HepG2 (cell line): ENCODE results near the gene NDUFS2. TPM values are rescaled to one million over a fixed set of nuclear protein-coding genes. Genes with fewer than 3 reads are reported as not detected.

ENCODE experiments used
- ATAC-seq: fragments of 200-7000 bp; cut with Tn5 transposase; 3 replicates; pipeline ENCODE4 v1.9.1; 2020; ENCODE audit warnings: mild to moderate bottlenecking, moderate library complexity
- BruUV-seq: library from RNA; stranded (reverse); fragments of 400-500 nt; replicated peaks from 2 replicates; lab custom pipeline; 2021; lab: Mats Ljungman, UMichigan
- CTCF ChIA-PET: fragments of 300-600 bp; formaldehyde crosslinking; extraction: SDS; loops from one replicate; lab custom pipeline; 2021; ENCODE audit warnings: low total read pairs, inconsistent platforms, low intra/inter-chr PET ratio; lab: Yijun Ruan, JAX
- POLR2A ChIA-PET: fragments of 350-600 bp; sonication (Branson Sonifier 250); formaldehyde crosslinking; loops from one replicate; lab custom pipeline; 2020; ENCODE audit warnings: antibody characterized with exemption, inconsistent platforms; lab: Yijun Ruan, JAX
- DNase-seq: peaks from one replicate; pipeline ENCODE4 v3.0.0-alpha.2; 2015; ENCODE audit warnings: low spot score
- FAIRE-seq: peaks from 3 replicates; lab custom pipeline; 2011; peaks lifted over from hg19 to GRCh38; lab: Jason Lieb, UNC
- H2AFZ ChIP-seq: one replicate; pipeline ENCODE4 v1.6.1; 2011; ENCODE audit warnings: low read length, inconsistent platforms
- H3K27ac ChIP-seq: fragments of 300-600 bp; 3 replicates; pipeline ENCODE4 v1.8.0; 2011; ENCODE audit warnings: mixed run types, mild to moderate bottlenecking, mixed read lengths, low read length, inconsistent platforms; ENCODE audit not compliant: insufficient read depth; ENCODE audit errors: extremely low read length
- H3K27me3 ChIP-seq, 2 experiments: fragments of 200-600 bp in 1 of 2; 2 replicates in 1 of 2; 3 replicates in 1 of 2; pipeline versions ENCODE4 v1.6.0 to v1.8.0; 2011; ENCODE audit warnings: low read length in 2 of 2, mild to moderate bottlenecking in 2 of 2, moderate library complexity in 2 of 2, inconsistent platforms in 1 of 2; ENCODE audit not compliant: insufficient read depth in 2 of 2, control insufficient read depth in 1 of 2
- H3K36me3 ChIP-seq, 2 experiments: fragments of 200-600 bp in 1 of 2; replicated peaks in 1 of 2; 2 replicates in 1 of 2; 3 replicates in 1 of 2; pipeline versions ENCODE4 v1.5.1 to v1.8.0; 2011; ENCODE audit warnings: low read length in 2 of 2, inconsistent platforms in 1 of 2; ENCODE audit not compliant: insufficient read depth in 2 of 2, control insufficient read depth in 1 of 2
- H3K4me1 ChIP-seq: 2 replicates; pipeline ENCODE4 v1.5.1; 2012; ENCODE audit warnings: low read length, inconsistent platforms; ENCODE audit not compliant: insufficient read depth
- H3K4me2 ChIP-seq: 2 replicates; pipeline ENCODE4 v1.6.0; 2011; ENCODE audit warnings: low read depth, low read length, inconsistent platforms
- H3K4me3 ChIP-seq, 3 experiments: fragments of 200-600 bp in 1 of 3; sonication (generic), shearing (Covaris generic) in 1 of 3; replicated peaks in 1 of 3; 2 replicates each; pipeline ENCODE4 v1.5.1; 2011 to 2016; ENCODE audit warnings: low read length in 3 of 3, inconsistent platforms in 2 of 3, low read depth in 2 of 3, mild to moderate bottlenecking in 2 of 3, control low read depth in 1 of 3, mixed read lengths in 1 of 3; ENCODE audit not compliant: insufficient read depth in 1 of 3
- H3K79me2 ChIP-seq: one replicate; pipeline ENCODE4 v1.6.1; 2011; ENCODE audit warnings: low read length, inconsistent platforms; ENCODE audit not compliant: insufficient read depth
- H3K9ac ChIP-seq: 2 replicates; pipeline ENCODE4 v1.6.0; 2011; ENCODE audit warnings: mild to moderate bottlenecking, low read depth, low read length, inconsistent platforms; ENCODE audit not compliant: insufficient read depth
- H3K9me3 ChIP-seq: 2 replicates; pipeline ENCODE4 v1.5.1; 2012; ENCODE audit warnings: mild to moderate bottlenecking, low read length
- H4K20me1 ChIP-seq: 2 replicates; pipeline ENCODE4 v1.6.0; 2011; ENCODE audit warnings: inconsistent platforms, mild to moderate bottlenecking, low read length, moderate library complexity; ENCODE audit not compliant: insufficient read depth
- CERS6 ChIP-seq: sonication (generic); formaldehyde crosslinking; IDR thresholded peaks from 2 replicates; pipeline ENCODE4 v1.5.0; 2020; ENCODE audit warnings: missing genetic modification reagents
- FOXK2 ChIP-seq: fragments of 450-650 bp; IDR thresholded peaks from 2 replicates; pipeline ENCODE4 v1.6.1; 2016
- GABPA ChIP-seq, 2 experiments: IDR thresholded peaks; 2 replicates each; pipeline ENCODE4 v1.6.1; 2011 to 2016; ENCODE audit warnings: low read depth in 2 of 2, low read length in 1 of 2, missing biosample characterization in 1 of 2, missing genetic modification characterization in 1 of 2
- GFI1 ChIP-seq: sonication (generic); formaldehyde crosslinking; IDR thresholded peaks from 2 replicates; pipeline ENCODE4 v1.5.0; 2020; ENCODE audit warnings: missing genetic modification reagents, mild to moderate bottlenecking, borderline replicate concordance
- MAF1 ChIP-seq: sonication (generic); formaldehyde crosslinking; IDR thresholded peaks from 2 replicates; pipeline ENCODE4 v1.5.0; 2020; ENCODE audit warnings: missing genetic modification reagents, borderline replicate concordance
- NFIC ChIP-seq: IDR thresholded peaks from 2 replicates; pipeline ENCODE4 v1.6.1; 2012; ENCODE audit warnings: mild to moderate bottlenecking, low read length, inconsistent platforms
- NFKB2 ChIP-seq: sonication (generic); formaldehyde crosslinking; IDR thresholded peaks from 2 replicates; pipeline ENCODE4 v1.4.0; 2020; ENCODE audit warnings: missing genetic modification reagents, borderline replicate concordance
- PAF1 ChIP-seq: IDR thresholded peaks from 2 replicates; pipeline ENCODE4 v1.6.1; 2016; ENCODE audit warnings: missing genetic modification reagents, missing compliant biosample characterization
- PCBP1 ChIP-seq: fragments of 200-400 bp; formaldehyde crosslinking; IDR thresholded peaks from 2 replicates; pipeline ENCODE4 v1.6.1; 2017; ENCODE audit warnings: mild to moderate bottlenecking, low read depth, low read length, borderline replicate concordance
- THYN1 ChIP-seq: sonication (generic); formaldehyde crosslinking; IDR thresholded peaks from 2 replicates; pipeline ENCODE4 v1.8.1; 2023; ENCODE audit warnings: low read depth, mild to moderate bottlenecking, moderate library complexity, missing genetic modification reagents, borderline replicate concordance
- ZBTB25 ChIP-seq: IDR thresholded peaks from 2 replicates; pipeline ENCODE4 v1.6.1; 2018; ENCODE audit warnings: missing genetic modification reagents
- ZBTB37 ChIP-seq: sonication (generic); formaldehyde crosslinking; IDR thresholded peaks from 2 replicates; pipeline ENCODE4 v1.4.0; 2020; ENCODE audit warnings: mild to moderate bottlenecking, missing genetic modification reagents
- ZFY ChIP-seq: sonication (generic); formaldehyde crosslinking; IDR thresholded peaks from 2 replicates; pipeline ENCODE4 v1.4.0; 2020; ENCODE audit warnings: missing genetic modification reagents
- ZNF431 ChIP-seq: sonication (generic); formaldehyde crosslinking; IDR thresholded peaks from 2 replicates; pipeline ENCODE4 v1.9.0; 2022; ENCODE audit warnings: missing genetic modification reagents, low read depth, mild to moderate bottlenecking, borderline replicate concordance
- ZNF589 ChIP-seq: sonication (generic); formaldehyde crosslinking; conservative IDR thresholded peaks from 2 replicates; pipeline ENCODE4 v1.8.0; 2022; ENCODE audit warnings: mild to moderate bottlenecking, moderate library complexity, missing genetic modification reagents
- ZNF709 ChIP-seq: sonication (generic); formaldehyde crosslinking; IDR thresholded peaks from 2 replicates; pipeline ENCODE4 v1.5.0; 2020; ENCODE audit warnings: mild to moderate bottlenecking, missing genetic modification reagents
- ZNF772 ChIP-seq: sonication (generic); formaldehyde crosslinking; IDR thresholded peaks from 2 replicates; pipeline ENCODE4 v1.5.0; 2020; ENCODE audit warnings: mild to moderate bottlenecking, missing genetic modification reagents
- ZSCAN22 ChIP-seq: sonication (generic); formaldehyde crosslinking; IDR thresholded peaks from 2 replicates; pipeline ENCODE4 v1.4.0; 2020; ENCODE audit warnings: mild to moderate bottlenecking, missing genetic modification reagents
- WGBS: methylation state at CpG from one replicate; pipeline ENCODE4 v1.1.6; 2017; ENCODE audit warnings: low lambda C conversion rate; 5-methylcytosine and 5-hydroxymethylcytosine counted together
- in situ Hi-C: cut with HindIII; loops from 2 replicates; pipeline ENCODE4 v1.10.0; 2017; ENCODE audit warnings: low pct_unique_long_range_greater_than_20kb; ENCODE audit not compliant: extremely low pct_ligation_motif_present
- intact Hi-C: fragments of 100-400 bp; cut with micrococcal nuclease; formaldehyde crosslinking; loops from one replicate; pipeline ENCODE4 v1.10.0; 2022; ENCODE audit not compliant: unreplicated experiment
- polyA plus RNA-seq, 8 experiments: library from polyadenylated mRNA; depleted of rRNA in 3 of 8; stranded (reverse) in 7 of 8; unstranded in 1 of 8; fragments of >200 nt; fragmentation: Illumina TruSeq in 4 of 8; extraction: Trizol in 4 of 8; gene quantifications; 2 replicates each; pipeline versions ENCODE4 v1.2.1 to v1.2.3, GENCODE V29; 2011 to 2016; ENCODE audit warnings: low read depth in 4 of 8, missing spikeins in 1 of 8, mixed read lengths in 1 of 8; ENCODE audit not compliant: insufficient read depth in 1 of 8
- total RNA-seq, 5 experiments: library from RNA; depleted of rRNA; stranded (reverse); fragments of >200 nt; fragmentation: Illumina TruSeq; extraction: Trizol; gene quantifications; 2 replicates each; pipeline ENCODE4 v1.2.3, GENCODE V29; 2016; ENCODE audit warnings: low read depth in 1 of 5

The NDUFS2 gene
- total and polyA plus RNA-seq, 2 of the 13 experiments (the other 11 are each of a cell fraction or from before 2014, with no cell fraction given), result 89.9 to 118 TPM

GRCh38 chr1:161226320-161226711, 24.1 kb downstream of the NDUFS2 start:
- in situ Hi-C loops, result loop anchor here (5.0 to 10.0 kb wide), 2 partner anchors 66 to 158 kb away; no protein-coding TSS in a partner anchor
- WGBS, result 2% methylated on average over 12 of the region's 15 CpGs
- Histone ChIP-seq H3K36me3 (peaks cover 13 to 49% of the 10 kb centered on the region in 2 experiments), H3K4me2 (peak overlapping the region; percentile 92), H3K9ac (peak overlapping the region; percentile 74), H3K27ac (peak overlapping the region; percentile 69), H3K27me3 (no peaks in the 10 kb centered on the region; a peak in 1 of 5 replicates), H3K9me3 (no peaks in the 10 kb centered on the region), H3K4me1 (peaks cover 53% of the 10 kb centered on the region), H3K4me3 (peak overlapping the region; percentile 81 to 82 (median 81)), H3K79me2 (peaks cover 32% of the 10 kb centered on the region), H4K20me1 (peaks cover 11% of the 10 kb centered on the region), H2AFZ (no peak overlapping the region)
- ATAC-seq, result no peak
- POLR2A ChIA-PET, result interaction anchor here (1.0 to 12.5 kb wide), 19 partner anchors 9 to 206 kb away, joined by 3 to 357 read pairs (median 9); partner anchors contain the start of genes ADAMTS4, CFAP126, DEDD and F11R
- no TSS peak for BruUV-seq
- no peak for FAIRE-seq
- intact Hi-C loops, result loop anchor here (2.0 to 5.0 kb wide), 2 partner anchors 64 to 86 kb away; partner anchors contain the start of gene SDHC
- DNase-seq, result no peak
- CTCF ChIA-PET, result interaction anchor here (0.7 to 3.7 kb wide), 6 partner anchors 15 to 156 kb away, joined by 3 to 36 read pairs (median 8); no protein-coding TSS in a partner anchor
- TF ChIP-seq ZBTB37 (CRISPR knock-in tag), result no peak
- TF ChIP-seq ZNF431 (CRISPR knock-in tag), result no peak
- no peak for TF ChIP-seq THYN1 (CRISPR knock-in tag)
- 0 out of 2 replicates have a peak, but pooled peaks have one; percentile 33 for TF ChIP-seq NFKB2
- TF ChIP-seq ZFY (CRISPR knock-in tag), result peak; percentile 23
- no peak for TF ChIP-seq ZNF589 (CRISPR knock-in tag)
- no peak for TF ChIP-seq NFIC
- no peak for TF ChIP-seq ZSCAN22
- TF ChIP-seq GABPA (IDR thresholded peaks at IDR 0.05; ENCODE audit: low read depth, low read length), result 0 out of 2 replicates have a peak, but pooled peaks have one; percentile 27
- no peak for TF ChIP-seq GABPA (CRISPR knock-in tag; IDR thresholded peaks at IDR 0.05; ENCODE audit: low read depth)
- no peak for TF ChIP-seq PAF1
- TF ChIP-seq ZBTB25 (CRISPR knock-in tag), result no peak; the same call in 1 of the 2 replicates
- TF ChIP-seq MAF1 (CRISPR knock-in tag), result no peak
- no peak for TF ChIP-seq ZNF772 (CRISPR knock-in tag)
- no peak for TF ChIP-seq GFI1
- TF ChIP-seq PCBP1, result no peak
- no peak for TF ChIP-seq FOXK2
- no peak for TF ChIP-seq CERS6 (CRISPR knock-in tag)
- TF ChIP-seq ZNF709 (CRISPR knock-in tag), result no peak
